Nasal cavity respiratory epithelium epithelial cell of viscerocranial mucosa (primary cell): ENCODE data around the gene CTBS. TPM values are rescaled to one million over a fixed set of nuclear protein-coding genes. Genes with fewer than 3 reads are reported as not detected.

Experiments
- total RNA-seq: library from RNA; depleted of rRNA; stranded (reverse); fragments of >200 nt; gene quantifications from 2 replicates; pipeline ENCODE4 v1.2.3, GENCODE V29; 2014

CTBS gene
- total RNA-seq: 10.3 and 14.8 TPM in 2 replicates

GRCh38 chr1:84573967-84574842 lies at the start of gene CTBS:
Gene CTBS (minus strand): TSS chr1:84574440. CDS start chr1:84574415, 25 bp downstream.

GRCh38 chr1:84506002-84506728 lies 68.1 kb downstream of the CTBS start, which contains the start of the genes GNG5 and SPATA1:
Gene GNG5 (minus strand): TSS chr1:84506581. CDS start chr1:84506091, 490 bp downstream.
Gene SPATA1 (plus strand): TSS chr1:84506386. CDS start chr1:84516360, 9,974 bp downstream.

Other genes with a start within 250 kb of the CTBS start
- not detected in 2 replicates for gene DNASE2B, start 176.0 kb downstream of the CTBS start, total RNA-seq
- gene RPF1, start 95.2 kb downstream of the CTBS start, total RNA-seq: 41.0 and 44.2 TPM in 2 replicates
- gene SPATA1, start 68.1 kb downstream of the CTBS start, total RNA-seq: 0.14 and 0.34 TPM in 2 replicates
- gene GNG5, start 67.9 kb downstream of the CTBS start, total RNA-seq: 12.6 and 17.4 TPM in 2 replicates
- 13.7 and 18.2 TPM in 2 replicates for gene SSX2IP, start 116.0 kb upstream of the CTBS start, total RNA-seq